B cell (primary cell): ENCODE results near the gene CDC25C. TPM values are rescaled to one million over a fixed set of nuclear protein-coding genes. Genes with fewer than 3 reads are reported as not detected.
A peak's percentile ranks its signal among the peaks of the same experiment; 100 is the strongest.

Experiments
- ATAC-seq: fragments of 200-7000 bp; cut with Tn5 transposase; one replicate; pipeline ENCODE4 v1.10.0; 2021; ENCODE audit warnings: low read depth, mild to moderate bottlenecking, moderate number of reproducible peaks, moderate library complexity
- CTCF ChIA-PET: fragments of 350-600 bp; sonication (Branson Sonifier 250); formaldehyde crosslinking; loops from one replicate; lab custom pipeline; 2021; ENCODE audit warnings: antibody characterized with exemption, inconsistent platforms; lab: Charles Lee
- POLR2A ChIA-PET: fragments of 350-600 bp; sonication (Branson Sonifier 250); formaldehyde crosslinking; loops from one replicate; lab custom pipeline; 2021; ENCODE audit warnings: antibody characterized with exemption; lab: Charles Lee
- DNase-seq: peaks from one replicate; pipeline ENCODE4 v3.0.0; 2013
- H2AFZ ChIP-seq: 2 replicates; pipeline ENCODE4 v1.6.1; 2012; ENCODE audit warnings: mild to moderate bottlenecking, low read depth, low read length; ENCODE audit not compliant: insufficient read depth, poor library complexity, severe bottlenecking
- H3K27ac ChIP-seq, 2 donors: 1 replicate in 1 of 2; 2 replicates in 1 of 2; pipeline ENCODE4 v1.5.1; 2012 to 2013; ENCODE audit warnings: low read length in 2 of 2, mild to moderate bottlenecking in 2 of 2, moderate library complexity in 1 of 2
- H3K27me3 ChIP-seq, 4 experiments: fragments of 200-600 bp in 1 of 4; sonication (generic) in 1 of 4; replicated peaks in 1 of 4; 1 replicate in 2 of 4; 2 replicates in 2 of 4; pipeline versions ENCODE4 v1.6.1 to v1.7.0; 2013 to 2016; ENCODE audit warnings: low read length in 3 of 4, mild to moderate bottlenecking in 2 of 4, mixed read lengths in 1 of 4, moderate library complexity in 1 of 4; ENCODE audit not compliant: insufficient read depth in 4 of 4, control insufficient read depth in 3 of 4; ENCODE audit errors: control extremely low read depth in 1 of 4
- H3K36me3 ChIP-seq, 2 experiments: replicated peaks in 1 of 2; 1 replicate in 1 of 2; 2 replicates in 1 of 2; pipeline versions ENCODE4 v1.6.1 to v1.7.1; 2013; ENCODE audit warnings: low read length in 1 of 2; ENCODE audit not compliant: insufficient read depth in 2 of 2, control insufficient read depth in 1 of 2; ENCODE audit errors: control extremely low read depth in 1 of 2, extremely low read depth in 1 of 2
- H3K4me1 ChIP-seq, 2 donors: fragments of 200-600 bp in 1 of 2; sonication (generic) in 1 of 2; 1 replicate in 1 of 2; 2 replicates in 1 of 2; pipeline versions ENCODE4 v1.5.1 to v1.6.1; 2013 to 2017; ENCODE audit warnings: low read length in 2 of 2; ENCODE audit not compliant: control insufficient read depth in 2 of 2, insufficient read depth in 2 of 2
- H3K4me2 ChIP-seq: replicated peaks from 2 replicates; pipeline ENCODE3; 2012; ENCODE audit warnings: mild to moderate bottlenecking, low read depth, low read length; ENCODE audit not compliant: poor library complexity, severe bottlenecking
- H3K4me3 ChIP-seq, 5 experiments: fragments of 200-600 bp in 1 of 5; sonication (generic) in 1 of 5; 1 replicate in 3 of 5; 2 replicates in 2 of 5; pipeline versions ENCODE4 v1.5.1 to v1.7.0; 2011 to 2016; ENCODE audit warnings: low read length in 4 of 5, mild to moderate bottlenecking in 4 of 5, low read depth in 2 of 5, control low read depth in 1 of 5, moderate library complexity in 1 of 5; ENCODE audit not compliant: insufficient read depth in 1 of 5; ENCODE audit errors: control extremely low read depth in 1 of 5, extremely low read depth in 1 of 5
- H3K79me2 ChIP-seq: fragments of 200-600 bp; sonication (generic); one replicate; pipeline ENCODE4 v1.6.0; 2016; ENCODE audit warnings: low read length; ENCODE audit not compliant: control insufficient read depth, insufficient read depth
- H3K9ac ChIP-seq: fragments of 200-600 bp; sonication (generic); 2 replicates; pipeline ENCODE4 v1.6.1; 2017; ENCODE audit warnings: mild to moderate bottlenecking, low read length, moderate library complexity
- H3K9me3 ChIP-seq, 3 donors: one replicate each; pipeline versions ENCODE4 v1.6.1 to v1.7.1; 2013; ENCODE audit warnings: low read length in 2 of 3; ENCODE audit not compliant: control insufficient read depth in 2 of 3, insufficient read depth in 1 of 3; ENCODE audit errors: control extremely low read depth in 1 of 3
- H4K20me1 ChIP-seq: 2 replicates; pipeline ENCODE4 v1.6.0; 2012; ENCODE audit warnings: mild to moderate bottlenecking, low read length; ENCODE audit not compliant: insufficient read depth, control insufficient read depth, poor library complexity, severe bottlenecking
- H3K27ac Mint-ChIP-seq: one replicate; pipeline ENCODE4 v1.8.0; 2021; ENCODE audit warnings: mixed read lengths
- H3K27me3 Mint-ChIP-seq: one replicate; pipeline ENCODE4 v1.8.0; 2021; ENCODE audit warnings: mixed read lengths
- H3K4me1 Mint-ChIP-seq: one replicate; pipeline ENCODE4 v1.8.0; 2021; ENCODE audit warnings: mixed read lengths
- H3K4me3 Mint-ChIP-seq: one replicate; pipeline ENCODE4 v1.8.0; 2021; ENCODE audit warnings: mixed read lengths
- H3K9me3 Mint-ChIP-seq: one replicate; pipeline ENCODE4 v1.8.0; 2022; ENCODE audit warnings: mixed read lengths; ENCODE audit not compliant: insufficient read depth
- EZH2 ChIP-seq: IDR thresholded peaks from 2 replicates; pipeline ENCODE4 v1.6.1; 2012; ENCODE audit warnings: borderline replicate concordance, low read depth, mild to moderate bottlenecking, moderate library complexity, low read length; ENCODE audit not compliant: insufficient read depth, poor library complexity, severe bottlenecking
- WGBS: methylation state at CpG from one replicate; pipeline ENCODE4 v1.1.5; 2013; ENCODE audit warnings: missing lambda C conversion rate; ENCODE audit not compliant: insufficient coverage; 5-methylcytosine and 5-hydroxymethylcytosine counted together
- intact Hi-C: fragments of 100-400 bp; cut with micrococcal nuclease; formaldehyde crosslinking; loops from one replicate; pipeline ENCODE4 v1.10.0; 2022
- polyA plus RNA-seq: library from polyadenylated mRNA; depleted of rRNA; stranded (reverse); fragments of >200 nt; gene quantifications from 2 replicates; pipeline ENCODE4 v1.2.3, GENCODE V29; 2012
- total RNA-seq, 2 donors: library from RNA; stranded (reverse); fragments of 120-200 nt in 1 of 2; gene quantifications; 1 replicate in 1 of 2; 2 replicates in 1 of 2; pipeline versions ENCODE4 v1.2.3 to v1.2.4, GENCODE V29; 2013 to 2022
- TF ChIP-seq, protein P1 (sequence below): fragments of 200-600 bp; IDR thresholded peaks from one replicate; pipeline ENCODE4 v1.8.0; 2022; ENCODE audit warnings: antibody characterized with exemption, mild to moderate bottlenecking

The CDC25C gene
- total and polyA plus RNA-seq, 2 donors (not counting 1 experiment from before 2014, with no cell fraction given), result 0.03 TPM; not detected in 1

DNA sequence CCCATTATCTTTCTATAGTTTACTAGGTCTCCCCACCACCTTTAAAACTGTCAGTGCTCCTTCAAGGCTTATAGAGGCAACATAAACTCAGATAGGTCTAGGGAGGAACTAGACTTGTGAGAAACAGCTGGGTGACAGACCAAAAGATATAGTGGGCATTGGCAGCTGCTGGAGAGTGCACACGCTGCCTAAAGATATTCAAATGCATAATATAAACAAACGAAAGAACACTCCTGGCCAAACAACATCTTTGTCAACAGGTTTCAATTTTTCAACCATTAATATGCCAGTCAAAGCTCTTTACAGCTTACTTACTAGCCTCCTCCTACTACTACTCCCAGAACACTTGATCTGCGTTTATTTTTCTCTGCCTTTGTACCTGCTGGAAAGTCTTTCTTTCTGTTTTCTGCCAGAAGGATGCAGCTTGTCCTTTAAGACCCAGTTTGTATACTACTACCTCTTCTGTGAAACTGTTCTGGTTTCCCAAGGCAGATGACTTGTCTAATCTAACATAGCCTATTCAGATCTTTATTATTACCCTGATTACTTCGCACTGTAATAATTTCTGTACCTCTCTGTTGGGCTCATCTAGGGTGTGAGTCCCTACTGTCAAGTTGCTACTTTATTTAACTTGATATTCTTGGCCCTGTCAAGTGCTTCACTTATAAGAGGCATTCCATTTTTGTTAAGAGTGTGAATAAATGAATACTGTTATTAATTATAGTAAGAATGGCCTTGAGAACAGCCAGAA lies 35.2 kb upstream of the CDC25C start:
- intact Hi-C loops, result no loop called here
- Histone ChIP-seq H3K27me3 (no peaks in the 10 kb centered on the region), H3K9ac (no peak overlapping the region), H3K4me2 (no peak overlapping the region), H3K27ac (no peak overlapping the region), H3K9me3 (no peaks in the 10 kb centered on the region), H2AFZ (no peak overlapping the region), H3K36me3 (peaks cover 0 to 4% of the 10 kb centered on the region in 2 experiments), H3K4me3 (no peak overlapping the region), H3K4me1 (peaks cover 21 to 23% of the 10 kb centered on the region in 2 donors), H4K20me1 (peaks cover 95% of the 10 kb centered on the region), H3K79me2 (peaks cover 96% of the 10 kb centered on the region)
- CTCF ChIA-PET, result interaction anchor here (0.8 to 1.1 kb wide), 2 partner anchors 13 to 15 kb away, joined by 3 to 6 read pairs; partner anchors contain the start of gene KDM3B
- POLR2A ChIA-PET, result no interaction called here
- DNase-seq, result no peak
- Mint-ChIP-seq H3K4me3 (peak overlapping the region; percentile 2), H3K4me1 (peaks cover 41% of the 10 kb centered on the region), H3K27me3 (no peaks in the 10 kb centered on the region), H3K9me3 (no peaks in the 10 kb centered on the region), H3K27ac (no peak overlapping the region)
- TF ChIP-seq, protein P1, sequence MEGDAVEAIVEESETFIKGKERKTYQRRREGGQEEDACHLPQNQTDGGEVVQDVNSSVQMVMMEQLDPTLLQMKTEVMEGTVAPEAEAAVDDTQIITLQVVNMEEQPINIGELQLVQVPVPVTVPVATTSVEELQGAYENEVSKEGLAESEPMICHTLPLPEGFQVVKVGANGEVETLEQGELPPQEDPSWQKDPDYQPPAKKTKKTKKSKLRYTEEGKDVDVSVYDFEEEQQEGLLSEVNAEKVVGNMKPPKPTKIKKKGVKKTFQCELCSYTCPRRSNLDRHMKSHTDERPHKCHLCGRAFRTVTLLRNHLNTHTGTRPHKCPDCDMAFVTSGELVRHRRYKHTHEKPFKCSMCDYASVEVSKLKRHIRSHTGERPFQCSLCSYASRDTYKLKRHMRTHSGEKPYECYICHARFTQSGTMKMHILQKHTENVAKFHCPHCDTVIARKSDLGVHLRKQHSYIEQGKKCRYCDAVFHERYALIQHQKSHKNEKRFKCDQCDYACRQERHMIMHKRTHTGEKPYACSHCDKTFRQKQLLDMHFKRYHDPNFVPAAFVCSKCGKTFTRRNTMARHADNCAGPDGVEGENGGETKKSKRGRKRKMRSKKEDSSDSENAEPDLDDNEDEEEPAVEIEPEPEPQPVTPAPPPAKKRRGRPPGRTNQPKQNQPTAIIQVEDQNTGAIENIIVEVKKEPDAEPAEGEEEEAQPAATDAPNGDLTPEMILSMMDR, result no peak
- no peak for TF ChIP-seq EZH2
- no peak for ATAC-seq
- 82% methylated on average over 3 of the region's 4 CpGs for WGBS

DNA sequence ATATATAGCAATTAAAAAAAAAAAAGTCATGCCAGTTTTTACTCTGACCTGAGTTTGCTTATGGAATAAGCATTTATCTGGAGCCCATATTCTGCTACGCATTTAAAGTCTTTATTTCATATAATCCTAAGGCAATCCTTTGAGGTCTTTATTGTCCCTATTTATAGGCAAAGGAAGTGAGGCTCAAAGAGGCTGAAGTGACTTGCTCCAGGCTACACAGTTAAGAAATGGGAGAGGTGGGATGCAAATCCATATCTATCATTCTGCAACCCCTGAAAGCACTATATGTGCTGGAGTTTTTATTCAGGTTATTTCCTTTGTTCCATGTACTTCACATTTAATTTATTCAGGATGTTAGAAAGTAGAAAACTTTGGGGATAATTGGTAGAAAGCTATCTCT lies 33.0 kb upstream of the CDC25C start:
- no peak overlapping the region for H3K27ac Mint-ChIP-seq
- Histone ChIP-seq H3K27ac (no peak overlapping the region), H4K20me1 (peaks cover 95% of the 10 kb centered on the region), H3K4me1 (peaks cover 20 to 24% of the 10 kb centered on the region in 2 donors), H3K9me3 (no peaks in the 10 kb centered on the region), H3K79me2 (peaks cover 96% of the 10 kb centered on the region), H2AFZ (no peak overlapping the region), H3K27me3 (no peaks in the 10 kb centered on the region), H3K4me2 (no peak overlapping the region), H3K4me3 (no peak overlapping the region), H3K9ac (no peak overlapping the region), H3K36me3 (peaks cover 0 to 3% of the 10 kb centered on the region in 2 experiments)
- no peaks in the 10 kb centered on the region for H3K27me3 Mint-ChIP-seq
- DNase-seq (no peak), ATAC-seq (no peak)
- intact Hi-C loops, result no loop called here
- POLR2A ChIA-PET, result no interaction called here
- no peaks in the 10 kb centered on the region for H3K9me3 Mint-ChIP-seq
- H3K4me1 Mint-ChIP-seq, result peaks cover 48% of the 10 kb centered on the region
- no peak overlapping the region for H3K4me3 Mint-ChIP-seq
- TF ChIP-seq EZH2, result no peak
- TF ChIP-seq, protein P1, result no peak
- CTCF ChIA-PET, result no interaction called here
- WGBS, result no CpG with 5 or more reads among the region's 1 CpG
